ENCODE measurements around the gene IL17RA. TPM values are rescaled to one million over a fixed set of nuclear protein-coding genes. Genes with fewer than 3 reads are reported as not detected.

The IL17RA gene, protein sequence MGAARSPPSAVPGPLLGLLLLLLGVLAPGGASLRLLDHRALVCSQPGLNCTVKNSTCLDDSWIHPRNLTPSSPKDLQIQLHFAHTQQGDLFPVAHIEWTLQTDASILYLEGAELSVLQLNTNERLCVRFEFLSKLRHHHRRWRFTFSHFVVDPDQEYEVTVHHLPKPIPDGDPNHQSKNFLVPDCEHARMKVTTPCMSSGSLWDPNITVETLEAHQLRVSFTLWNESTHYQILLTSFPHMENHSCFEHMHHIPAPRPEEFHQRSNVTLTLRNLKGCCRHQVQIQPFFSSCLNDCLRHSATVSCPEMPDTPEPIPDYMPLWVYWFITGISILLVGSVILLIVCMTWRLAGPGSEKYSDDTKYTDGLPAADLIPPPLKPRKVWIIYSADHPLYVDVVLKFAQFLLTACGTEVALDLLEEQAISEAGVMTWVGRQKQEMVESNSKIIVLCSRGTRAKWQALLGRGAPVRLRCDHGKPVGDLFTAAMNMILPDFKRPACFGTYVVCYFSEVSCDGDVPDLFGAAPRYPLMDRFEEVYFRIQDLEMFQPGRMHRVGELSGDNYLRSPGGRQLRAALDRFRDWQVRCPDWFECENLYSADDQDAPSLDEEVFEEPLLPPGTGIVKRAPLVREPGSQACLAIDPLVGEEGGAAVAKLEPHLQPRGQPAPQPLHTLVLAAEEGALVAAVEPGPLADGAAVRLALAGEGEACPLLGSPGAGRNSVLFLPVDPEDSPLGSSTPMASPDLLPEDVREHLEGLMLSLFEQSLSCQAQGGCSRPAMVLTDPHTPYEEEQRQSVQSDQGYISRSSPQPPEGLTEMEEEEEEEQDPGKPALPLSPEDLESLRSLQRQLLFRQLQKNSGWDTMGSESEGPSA
- total RNA-seq = 6.1 and 6.8 TPM in 2 replicates

DNA sequence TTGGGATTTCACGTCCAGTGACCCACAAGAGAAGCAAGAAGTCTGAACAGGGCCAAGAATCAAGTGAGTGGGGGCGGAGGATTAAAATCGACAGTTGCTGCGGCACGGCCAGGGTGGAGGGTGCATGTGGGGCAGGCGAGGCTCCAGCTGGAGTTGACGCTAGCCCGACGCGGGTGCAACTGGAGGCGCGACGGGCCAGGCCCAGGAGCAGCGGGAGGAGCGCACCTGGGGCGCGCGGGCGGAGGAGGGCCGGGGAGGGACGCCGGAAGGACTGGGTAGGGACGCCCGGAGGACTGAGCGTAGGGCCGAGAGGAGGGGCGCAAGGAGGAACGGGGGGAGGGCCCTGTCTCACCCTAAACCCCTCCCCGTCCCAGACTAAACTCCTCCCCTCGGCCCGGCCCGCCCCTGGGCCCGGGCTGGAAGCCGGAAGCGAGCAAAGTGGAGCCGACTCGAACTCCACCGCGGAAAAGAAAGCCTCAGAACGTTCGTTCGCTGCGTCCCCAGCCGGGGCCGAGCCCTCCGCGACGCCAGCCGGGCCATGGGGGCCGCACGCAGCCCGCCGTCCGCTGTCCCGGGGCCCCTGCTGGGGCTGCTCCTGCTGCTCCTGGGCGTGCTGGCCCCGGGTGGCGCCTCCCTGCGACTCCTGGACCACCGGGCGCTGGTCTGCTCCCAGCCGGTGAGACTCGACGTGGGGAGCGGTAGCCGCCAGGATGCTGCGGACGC lies at the start of gene IL17RA:
TSS of gene IL17RA (plus strand) at position 447 of the 723 bp plus-strand sequence. CDS start at position 539, 92 bp downstream.

DNA sequence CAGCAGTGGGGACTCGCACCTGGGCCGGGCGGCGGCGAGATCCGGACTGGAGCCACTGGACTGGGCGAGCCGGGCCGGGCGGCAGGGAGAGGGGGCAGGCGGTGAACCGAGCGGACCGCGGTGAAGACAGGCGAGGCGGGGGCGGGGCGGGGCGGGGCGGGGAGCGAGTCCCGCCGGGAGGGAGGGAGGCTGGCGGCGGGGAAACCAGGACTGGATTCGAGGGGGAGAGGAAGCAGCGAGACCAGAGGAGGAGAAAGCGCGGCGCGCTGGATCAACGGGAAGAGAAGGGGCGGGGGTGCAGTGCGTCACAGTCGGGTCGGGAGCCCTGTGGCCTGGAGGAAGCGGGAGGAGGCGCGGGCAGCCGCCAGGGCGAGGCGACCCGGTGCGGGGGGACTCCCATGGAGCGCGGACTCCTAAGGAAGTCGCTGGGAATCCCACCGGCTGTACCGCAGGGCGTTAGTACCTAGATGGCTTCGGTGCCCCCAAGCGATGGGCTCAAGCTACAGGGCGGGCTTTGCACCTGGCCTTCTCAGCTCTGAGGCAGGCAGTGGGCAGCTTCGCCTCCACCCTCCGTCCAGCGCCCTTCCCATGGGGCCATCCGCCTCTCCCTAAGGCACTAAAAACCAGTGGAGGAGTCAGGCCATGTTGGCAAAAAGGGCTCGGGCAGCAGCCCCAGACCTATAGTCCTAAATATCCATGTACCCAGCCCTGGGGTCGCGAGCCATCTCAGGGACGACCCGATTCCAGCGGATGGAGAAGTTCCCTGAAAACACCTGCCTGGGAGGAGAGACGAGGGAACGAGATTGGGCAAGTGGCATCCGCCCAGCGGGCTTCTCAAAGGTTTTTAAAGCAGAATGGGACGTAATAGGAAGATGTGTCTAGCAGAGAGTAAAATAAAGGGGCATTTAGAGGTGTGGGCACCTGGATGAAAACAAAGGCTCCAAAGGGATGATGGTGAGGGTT lies 36.7 kb downstream of the IL17RA start, which contains the start of gene TMEM121B:
TSS of gene TMEM121B (minus strand) at position 128 of the 963 bp plus-strand sequence. CDS start 233 bp downstream, outside the sequence.

DNA sequence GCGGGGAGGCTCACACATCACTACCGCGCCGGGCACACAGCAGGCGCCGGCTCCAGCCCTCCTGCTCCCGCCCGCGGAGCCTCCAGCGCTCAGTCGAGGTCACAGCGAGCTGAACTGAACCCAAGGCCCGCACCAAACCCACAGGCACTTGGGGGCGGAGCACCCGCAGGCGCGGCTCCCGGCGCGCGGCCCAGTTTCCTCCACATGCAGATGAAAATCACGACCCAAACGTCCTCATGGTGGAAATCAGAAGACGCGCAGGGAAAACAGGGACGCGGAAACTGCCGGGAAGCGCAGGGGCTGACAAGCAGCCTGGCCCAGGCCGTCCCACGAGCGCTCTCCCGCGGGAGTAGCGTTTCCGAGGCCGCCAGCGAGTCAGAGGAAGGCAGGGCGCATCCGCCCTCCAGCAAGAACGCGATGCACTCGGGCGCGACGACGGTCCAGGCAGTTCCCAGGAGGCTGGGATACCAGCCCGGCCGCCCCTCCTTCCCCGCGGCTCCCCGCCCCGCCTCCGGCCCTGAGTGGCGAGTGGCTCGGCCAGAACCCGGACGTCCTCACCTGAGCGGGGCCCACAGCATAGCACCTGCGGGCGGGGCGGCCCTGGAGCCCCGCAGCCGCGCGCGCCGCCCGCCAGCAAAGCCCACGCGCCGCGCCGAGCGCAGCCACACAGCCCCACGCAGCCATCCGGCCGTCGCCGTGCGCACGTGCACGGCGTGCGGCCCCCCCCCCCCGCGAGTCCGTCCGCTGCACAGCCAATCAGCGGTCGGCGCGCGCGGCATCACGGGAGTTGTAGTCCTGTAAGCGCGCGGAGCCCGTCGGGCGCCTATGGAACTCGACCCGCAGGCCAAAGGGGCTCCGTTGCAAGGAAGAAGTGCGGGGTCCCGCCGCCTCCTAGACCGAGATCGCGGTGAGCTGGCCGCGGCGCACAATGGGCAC lies 74.0 kb downstream of the IL17RA start, which contains the start of gene HDHD5:
TSS of gene HDHD5 (minus strand) at position 710 of the 936 bp plus-strand sequence. CDS start at position 684, 26 bp downstream.

Other genes starting within 250 kb of the IL17RA start
- gene GAB4, start 76.8 kb upstream of the IL17RA start, total RNA-seq = under 0.01 TPM in 1 of 2 replicates, not detected in the other
- gene TMEM121B, start 36.4 kb downstream of the IL17RA start, total RNA-seq = 0.09 and 0.36 TPM in 2 replicates
- gene HDHD5, start 74.3 kb downstream of the IL17RA start, total RNA-seq = 40.4 and 50.7 TPM in 2 replicates
- gene ADA2, start 134.4 kb downstream of the IL17RA start, total RNA-seq = 1.6 and 2.6 TPM in 2 replicates

Measured in endothelial cell of coronary artery (primary cell).